MM.1S (cell line): ENCODE results near the gene CRLF3.

ENCODE experiments used
- DNase-seq: peaks from one replicate; pipeline ENCODE4 v3.0.0-alpha.2; 2015
- H2AFZ ChIP-seq: fragments of 300-600 bp; sonication (generic); 2 replicates; pipeline ENCODE4 v1.6.0; 2016; ENCODE audit warnings: antibody characterized with exemption, low read length
- H3F3A ChIP-seq: fragments of 300-600 bp; sonication (generic); 2 replicates; pipeline ENCODE4 v1.6.1; 2016; ENCODE audit warnings: mild to moderate bottlenecking, antibody characterized with exemption, low read length, moderate library complexity, mixed read lengths; ENCODE audit not compliant: insufficient read depth
- H3K27ac ChIP-seq: fragments of 300-600 bp; sonication (generic); 2 replicates; pipeline ENCODE4 v1.5.1; 2016; ENCODE audit warnings: mild to moderate bottlenecking, low read length
- H3K27me3 ChIP-seq: fragments of 300-600 bp; sonication (generic); replicated peaks from 2 replicates; pipeline ENCODE4 v1.6.0; 2016; ENCODE audit warnings: low read length; ENCODE audit not compliant: insufficient read depth
- H3K36me3 ChIP-seq: fragments of 300-600 bp; sonication (generic); replicated peaks from 2 replicates; pipeline ENCODE4 v1.6.1; 2016; ENCODE audit warnings: mild to moderate bottlenecking, low read length, mixed read lengths; ENCODE audit not compliant: insufficient read depth
- H3K4me1 ChIP-seq: fragments of 300-600 bp; sonication (generic); 2 replicates; pipeline ENCODE4 v1.6.1; 2016; ENCODE audit warnings: low read length, mixed read lengths
- H3K4me2 ChIP-seq: fragments of 300-600 bp; sonication (generic); 2 replicates; pipeline ENCODE4 v1.6.0; 2016; ENCODE audit warnings: low read depth, low read length
- H3K4me3 ChIP-seq: fragments of 300-600 bp; sonication (generic); 2 replicates; pipeline ENCODE4 v1.5.1; 2016; ENCODE audit warnings: low read length, mixed read lengths
- H3K79me2 ChIP-seq: fragments of 300-600 bp; sonication (generic); 2 replicates; pipeline ENCODE4 v1.6.1; 2016; ENCODE audit warnings: mixed run types, low read length, mixed read lengths
- H3K9ac ChIP-seq: fragments of 300-600 bp; sonication (generic); 2 replicates; pipeline ENCODE4 v1.6.1; 2016; ENCODE audit warnings: low read length, mixed read lengths
- H3K9me2 ChIP-seq: fragments of 300-600 bp; sonication (generic); replicated peaks from 2 replicates; pipeline ENCODE4 v1.6.1; 2016; ENCODE audit warnings: mild to moderate bottlenecking, low read length, mixed read lengths; ENCODE audit not compliant: insufficient read depth
- H3K9me3 ChIP-seq: fragments of 300-600 bp; sonication (generic); replicated peaks from 2 replicates; pipeline ENCODE4 v1.6.1; 2016; ENCODE audit warnings: mild to moderate bottlenecking, low read length, mixed read lengths; ENCODE audit not compliant: insufficient read depth
- H4K20me1 ChIP-seq: fragments of 300-600 bp; sonication (generic); 2 replicates; pipeline ENCODE4 v1.6.1; 2016; ENCODE audit warnings: mild to moderate bottlenecking, low read length, moderate library complexity, mixed read lengths; ENCODE audit not compliant: insufficient read depth
- CTCF ChIP-seq: fragments of 300-600 bp; sonication (generic); IDR thresholded peaks from 2 replicates; pipeline ENCODE4 v1.5.1; 2016; ENCODE audit warnings: antibody characterized with exemption, low read length, mixed read lengths
- EZH2 ChIP-seq: fragments of 300-600 bp; sonication (generic); optimal IDR thresholded peaks from 2 replicates; pipeline ENCODE3; 2017; ENCODE audit warnings: low read depth, mild to moderate bottlenecking, antibody characterized with exemption, low read length, mixed read lengths
- EZH2phosphoT487 ChIP-seq: fragments of 300-600 bp; sonication (generic); IDR thresholded peaks from 2 replicates; pipeline ENCODE4 v1.6.1; 2018; ENCODE audit warnings: antibody characterized with exemption, low read length

CRLF3 gene

GRCh38 chr17:30812218-30813177 lies 12.0 kb downstream of the CRLF3 start:
- H3K27me3 ChIP-seq, result no peaks in the 10 kb centered on the region
- no peak for TF ChIP-seq EZH2
- TF ChIP-seq EZH2phosphoT487, result no peak
- no peak for TF ChIP-seq CTCF
- peak overlapping the region; percentile 8; the same call in 1 of the 2 replicates for H3K27ac ChIP-seq
- H3K4me2 ChIP-seq, result no peak overlapping the region; the same call in 1 of the 2 replicates
- no peaks in the 10 kb centered on the region for H3K9me3 ChIP-seq
- no peaks in the 10 kb centered on the region for H3K36me3 ChIP-seq
- H3K9ac ChIP-seq, result no peak overlapping the region
- peaks cover 90% of the 10 kb centered on the region for H3K79me2 ChIP-seq
- H2AFZ ChIP-seq, result no peak overlapping the region
- H3K4me1 ChIP-seq, result peaks cover 22% of the 10 kb centered on the region
- no peak for DNase-seq
- H4K20me1 ChIP-seq, result 0 out of 2 replicates have a peak, but pooled peaks cover 2% of the 10 kb centered on the region
- no peaks in the 10 kb centered on the region for H3K9me2 ChIP-seq
- no peak overlapping the region for H3K4me3 ChIP-seq
- peaks cover 22% of the 10 kb centered on the region for H3F3A ChIP-seq

- Histone ChIP-seq H3K4me2 (peak overlapping the region; percentile 79; the same call in 1 of the 2 replicates), H3K9me3 (no peaks in the 10 kb centered on the region), H4K20me1 (0 out of 2 replicates have a peak, but pooled peaks cover 2% of the 10 kb centered on the region), H3K4me3 (peak overlapping the region; percentile 38), H3K36me3 (no peaks in the 10 kb centered on the region), H3K9ac (no peak overlapping the region), H3F3A (peaks cover 22% of the 10 kb centered on the region), H2AFZ (no peak overlapping the region), H3K9me2 (no peaks in the 10 kb centered on the region), H3K27ac (peak overlapping the region; percentile 85; the same call in 1 of the 2 replicates), H3K79me2 (peaks cover 88% of the 10 kb centered on the region), H3K27me3 (no peaks in the 10 kb centered on the region), H3K4me1 (peaks cover 22% of the 10 kb centered on the region)
- DNase-seq, result no peak
- TF ChIP-seq EZH2 (no peak), CTCF (no peak), EZH2phosphoT487 (no peak)
These were observed 14.6 kb downstream of the CRLF3 start for GRCh38 chr17:30809867-30810266.

- peak overlapping the region; percentile 85 for H3K27ac ChIP-seq
- H3K9me2 ChIP-seq, result no peaks in the 10 kb centered on the region
- peaks cover 22% of the 10 kb centered on the region for H3K4me1 ChIP-seq
- H2AFZ ChIP-seq, result no peak overlapping the region
- no peaks in the 10 kb centered on the region for H3K36me3 ChIP-seq
- no peaks in the 10 kb centered on the region for H3K27me3 ChIP-seq
- peak overlapping the region; percentile 38 for H3K4me3 ChIP-seq
- peaks cover 87% of the 10 kb centered on the region for H3K79me2 ChIP-seq
- H3K4me2 ChIP-seq, result peak overlapping the region; percentile 79
- H4K20me1 ChIP-seq, result 0 out of 2 replicates have a peak, but pooled peaks cover 2% of the 10 kb centered on the region
- peak; percentile 87 for DNase-seq
- H3F3A ChIP-seq, result peaks cover 22% of the 10 kb centered on the region
- peak overlapping the region; percentile 30; the same call in 1 of the 2 replicates for H3K9ac ChIP-seq
- TF ChIP-seq CTCF, result no peak
- no peak for TF ChIP-seq EZH2
- TF ChIP-seq EZH2phosphoT487, result no peak
- H3K9me3 ChIP-seq, result no peaks in the 10 kb centered on the region
These were observed 15.7 kb downstream of the CRLF3 start for GRCh38 chr17:30808785-30809286.
